Endothelial cell of umbilical vein (primary cell): ENCODE measurements around the gene DST. TPM values are rescaled to one million over a fixed set of nuclear protein-coding genes. Genes with fewer than 3 reads are reported as not detected.

Source experiments
- BruUV-seq: library from RNA; stranded (reverse); fragments of 400-500 nt; replicated peaks from 2 replicates; lab custom pipeline; 2021; lab: Mats Ljungman, UMichigan
- CTCF ChIA-PET: fragments of 300-600, 350-600 bp; sonication (Branson Sonifier 250); formaldehyde crosslinking; loops from one replicate; lab custom pipeline; 2021; ENCODE audit warnings: antibody characterized with exemption, inconsistent platforms; lab: Charles Lee
- POLR2A ChIA-PET: fragments of 300-600, 350-600 bp; sonication (Branson Sonifier 250); formaldehyde crosslinking; loops from one replicate; lab custom pipeline; 2021; ENCODE audit warnings: antibody characterized with exemption, inconsistent platforms; lab: Charles Lee
- DNase-seq: peaks from one replicate; pipeline ENCODE4 v3.0.0-alpha.2; 2011; ENCODE audit warnings: low read depth, low spot score
- FAIRE-seq: peaks from 2 replicates; lab custom pipeline; 2011; peaks lifted over from hg19 to GRCh38; lab: Jason Lieb, UNC
- H2AFZ ChIP-seq: 2 replicates; pipeline ENCODE4 v1.6.0; 2012; ENCODE audit warnings: low read depth, low read length, control low read depth, inconsistent platforms
- H3K27ac ChIP-seq: 2 replicates; pipeline ENCODE4 v1.5.1; 2011; ENCODE audit warnings: low read depth, mild to moderate bottlenecking, control low read depth, low read length, moderate library complexity; ENCODE audit not compliant: insufficient read depth
- H3K27me3 ChIP-seq, 2 experiments: 2 replicates each; pipeline versions ENCODE4 v1.6.0 to v1.6.1; 2011; ENCODE audit warnings: low read length in 2 of 2, mixed read lengths in 1 of 2; ENCODE audit not compliant: control insufficient read depth in 2 of 2, insufficient read depth in 2 of 2
- H3K36me3 ChIP-seq, 2 experiments: 2 replicates in 1 of 2; 3 replicates in 1 of 2; pipeline ENCODE4 v1.5.1; 2011; ENCODE audit warnings: low read length in 2 of 2, mild to moderate bottlenecking in 1 of 2, moderate library complexity in 1 of 2; ENCODE audit not compliant: control insufficient read depth in 2 of 2, insufficient read depth in 2 of 2; ENCODE audit errors: extremely low read depth in 1 of 2
- H3K4me1 ChIP-seq: 3 replicates; pipeline ENCODE4 v1.5.1; 2011; ENCODE audit warnings: mild to moderate bottlenecking, low read length; ENCODE audit not compliant: control insufficient read depth, insufficient read depth; ENCODE audit errors: extremely low read depth
- H3K4me2 ChIP-seq: 2 replicates; pipeline ENCODE4 v1.6.1; 2011; ENCODE audit warnings: low read length, control low read depth, mixed read lengths; ENCODE audit not compliant: insufficient read depth
- H3K4me3 ChIP-seq, 3 experiments: fragments of 200-600 bp in 1 of 3; sonication (generic), shearing (Covaris generic) in 1 of 3; replicated peaks in 1 of 3; 2 replicates each; pipeline ENCODE4 v1.5.1; 2011 to 2016; ENCODE audit warnings: control low read depth in 3 of 3, low read length in 3 of 3, mild to moderate bottlenecking in 2 of 3, inconsistent platforms in 1 of 3, low read depth in 1 of 3, moderate library complexity in 1 of 3; ENCODE audit not compliant: insufficient read depth in 1 of 3
- H3K79me2 ChIP-seq: 2 replicates; pipeline ENCODE4 v1.6.0; 2012; ENCODE audit warnings: low read length, inconsistent platforms; ENCODE audit not compliant: control insufficient read depth, insufficient read depth
- H3K9ac ChIP-seq: replicated peaks from 2 replicates; pipeline ENCODE3; 2011; ENCODE audit warnings: low read length, control low read depth; ENCODE audit not compliant: insufficient read depth; ENCODE audit errors: extremely low read depth
- H3K9me1 ChIP-seq: replicated peaks from 3 replicates; pipeline ENCODE4 v1.6.0; 2011; ENCODE audit warnings: mild to moderate bottlenecking, low read length; ENCODE audit not compliant: control insufficient read depth, insufficient read depth; ENCODE audit errors: extremely low read depth
- H3K9me3 ChIP-seq: replicated peaks from 2 replicates; pipeline ENCODE4 v1.5.1; 2012; ENCODE audit warnings: low read length, inconsistent platforms; ENCODE audit not compliant: control insufficient read depth, insufficient read depth
- H4K20me1 ChIP-seq: replicated peaks from 2 replicates; pipeline ENCODE3; 2011; ENCODE audit warnings: mild to moderate bottlenecking, low read length; ENCODE audit not compliant: control insufficient read depth, insufficient read depth; ENCODE audit errors: extremely low read depth
- dilution Hi-C: fragments of 300-500 bp; cut with MboI; formaldehyde crosslinking; loops from one replicate; pipeline ENCODE4 v1.15.0; 2019; ENCODE audit warnings: low sequenced_read_pairs; ENCODE audit not compliant: extremely low pct_ligation_motif_present
- intact Hi-C: fragments of 100-400 bp; cut with micrococcal nuclease; formaldehyde crosslinking; loops from one replicate; pipeline ENCODE4 v1.10.0; 2022
- polyA plus RNA-seq, 4 experiments: library from polyadenylated mRNA; depleted of rRNA in 3 of 4; stranded (reverse) in 3 of 4; unstranded in 1 of 4; fragments of >200 nt; gene quantifications; 2 replicates each; pipeline versions ENCODE4 v1.2.1 to v1.2.3, GENCODE V29; 2011 to 2012; ENCODE audit warnings: missing spikeins in 1 of 4
- total RNA-seq: library from RNA; stranded (reverse); gene quantifications from 2 replicates; pipeline ENCODE4 v1.2.3, GENCODE V29; 2021
- TF ChIP-seq, protein P1 (sequence below), 2 donors: IDR thresholded peaks; 1 replicate in 1 of 2; 2 replicates in 1 of 2; pipeline ENCODE4 v1.5.1; 2011; ENCODE audit warnings: low read length in 2 of 2, mild to moderate bottlenecking in 2 of 2, moderate library complexity in 2 of 2, control low read depth in 1 of 2, inconsistent platforms in 1 of 2, low read depth in 1 of 2; ENCODE audit not compliant: insufficient read depth in 1 of 2; ENCODE audit errors: extremely low read depth in 1 of 2
- TF ChIP-seq, protein P2 (sequence below): IDR thresholded peaks from 2 replicates; pipeline ENCODE4 v1.6.1; 2011; ENCODE audit not compliant: insufficient read depth, insufficient read length

DST gene
- total and polyA plus RNA-seq, 2 donors (not counting 3 experiments of a cell fraction or from before 2014, with no cell fraction given) = 62.3 to 253 TPM

GRCh38 chr6:56570413-56571359 lies 72.0 kb downstream of the DST start:
- dilution Hi-C loops (no loop called here), intact Hi-C loops (loop anchor here (1.0 kb wide), 1 partner anchor 211 kb away; no protein-coding TSS in a partner anchor)
- peak; percentile 75 for FAIRE-seq
- DNase-seq = peak; percentile 52
- no TSS peak for BruUV-seq
- TF ChIP-seq, protein P1, sequence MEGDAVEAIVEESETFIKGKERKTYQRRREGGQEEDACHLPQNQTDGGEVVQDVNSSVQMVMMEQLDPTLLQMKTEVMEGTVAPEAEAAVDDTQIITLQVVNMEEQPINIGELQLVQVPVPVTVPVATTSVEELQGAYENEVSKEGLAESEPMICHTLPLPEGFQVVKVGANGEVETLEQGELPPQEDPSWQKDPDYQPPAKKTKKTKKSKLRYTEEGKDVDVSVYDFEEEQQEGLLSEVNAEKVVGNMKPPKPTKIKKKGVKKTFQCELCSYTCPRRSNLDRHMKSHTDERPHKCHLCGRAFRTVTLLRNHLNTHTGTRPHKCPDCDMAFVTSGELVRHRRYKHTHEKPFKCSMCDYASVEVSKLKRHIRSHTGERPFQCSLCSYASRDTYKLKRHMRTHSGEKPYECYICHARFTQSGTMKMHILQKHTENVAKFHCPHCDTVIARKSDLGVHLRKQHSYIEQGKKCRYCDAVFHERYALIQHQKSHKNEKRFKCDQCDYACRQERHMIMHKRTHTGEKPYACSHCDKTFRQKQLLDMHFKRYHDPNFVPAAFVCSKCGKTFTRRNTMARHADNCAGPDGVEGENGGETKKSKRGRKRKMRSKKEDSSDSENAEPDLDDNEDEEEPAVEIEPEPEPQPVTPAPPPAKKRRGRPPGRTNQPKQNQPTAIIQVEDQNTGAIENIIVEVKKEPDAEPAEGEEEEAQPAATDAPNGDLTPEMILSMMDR (IDR thresholded peaks at IDR 0.05; ENCODE audit: extremely low read depth in 1 of 2, insufficient read depth in 1 of 2, low read depth in 1 of 2, low read length in 2 of 2) = peak; percentile 44 to 51
- TF ChIP-seq, protein P2, sequence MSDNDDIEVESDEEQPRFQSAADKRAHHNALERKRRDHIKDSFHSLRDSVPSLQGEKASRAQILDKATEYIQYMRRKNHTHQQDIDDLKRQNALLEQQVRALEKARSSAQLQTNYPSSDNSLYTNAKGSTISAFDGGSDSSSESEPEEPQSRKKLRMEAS = no peak
- H3K4me1 ChIP-seq = no peaks in the 10 kb centered on the region
- POLR2A ChIA-PET = no interaction called here
- no peak overlapping the region for H3K9ac ChIP-seq
- H3K4me3 ChIP-seq = no peak overlapping the region
- H2AFZ ChIP-seq = no peak overlapping the region
- no peaks in the 10 kb centered on the region for H3K27me3 ChIP-seq
- peaks cover 2% of the 10 kb centered on the region for H4K20me1 ChIP-seq
- H3K27ac ChIP-seq = no peak overlapping the region
- H3K4me2 ChIP-seq = no peak overlapping the region
- H3K9me1 ChIP-seq = no peaks in the 10 kb centered on the region
- peaks cover 2 to 7% of the 10 kb centered on the region in 2 experiments for H3K36me3 ChIP-seq
- no peaks in the 10 kb centered on the region for H3K79me2 ChIP-seq
- CTCF ChIA-PET = interaction anchor here (0.6 to 3.2 kb wide), 43 partner anchors 10 to 256 kb away, joined by 3 to 60 read pairs (median 4); no protein-coding TSS in a partner anchor
- no peaks in the 10 kb centered on the region for H3K9me3 ChIP-seq
